Stomach (tissue), 4 donors: Measurements from ENCODE around the gene PYCR2.

ENCODE experiments used
- CTCF ChIP-seq, 7 experiments: fragments of 450-650 bp in 4 of 7; fragments of 200-600 bp in 3 of 7; sonication (generic) in 3 of 7; IDR thresholded peaks; one replicate each; pipeline ENCODE4 v1.5.1; 2016 to 2019; ENCODE audit warnings: antibody characterized with exemption in 7 of 7, control low read depth in 2 of 7, mild to moderate bottlenecking in 1 of 7
- EP300 ChIP-seq: sonication (generic); formaldehyde crosslinking; IDR thresholded peaks from one replicate; pipeline ENCODE4 v1.6.1; 2017; ENCODE audit warnings: antibody characterized with exemption
- POLR2A ChIP-seq, 4 donors: fragments of 450-650 bp; IDR thresholded peaks; one replicate each; pipeline ENCODE4 v1.6.1; 2016; ENCODE audit warnings: antibody characterized with exemption in 4 of 4, control low read depth in 2 of 4, mild to moderate bottlenecking in 1 of 4, moderate library complexity in 1 of 4
- POLR2AphosphoS5 ChIP-seq, 3 donors: sonication (generic); formaldehyde crosslinking; IDR thresholded peaks; one replicate each; pipeline ENCODE4 v1.6.1; 2016; ENCODE audit warnings: antibody characterized with exemption in 3 of 3

- TF ChIP-seq POLR2A (IDR thresholded peaks at IDR 0.05): no peak
- TF ChIP-seq CTCF (IDR thresholded peaks at IDR 0.05): no peak
- no peak for TF ChIP-seq EP300
- no peak for TF ChIP-seq POLR2AphosphoS5 (IDR thresholded peaks at IDR 0.05)
These were observed 35.0 kb downstream of the PYCR2 start, which contains the start of gene LEFTY1 for GRCh38 chr1:225888898-225889601.
